Breast epithelium (tissue), 3 donors: ENCODE measurements around the gene RSKR.

Source experiments
- POLR2AphosphoS5 ChIP-seq, 3 donors: sonication (generic); formaldehyde crosslinking; IDR thresholded peaks; one replicate each; pipeline ENCODE4 v1.6.1; 2017; ENCODE audit warnings: antibody characterized with exemption in 3 of 3
- TF ChIP-seq, protein P1 (sequence below), 3 donors: fragments of 450-650 bp; IDR thresholded peaks; one replicate each; pipeline ENCODE4 v1.5.1; 2016 to 2017; ENCODE audit warnings: antibody characterized with exemption in 3 of 3, mild to moderate bottlenecking in 3 of 3, moderate library complexity in 3 of 3

- TF ChIP-seq POLR2AphosphoS5 (IDR thresholded peaks at IDR 0.05): no peak
- TF ChIP-seq, protein P1, sequence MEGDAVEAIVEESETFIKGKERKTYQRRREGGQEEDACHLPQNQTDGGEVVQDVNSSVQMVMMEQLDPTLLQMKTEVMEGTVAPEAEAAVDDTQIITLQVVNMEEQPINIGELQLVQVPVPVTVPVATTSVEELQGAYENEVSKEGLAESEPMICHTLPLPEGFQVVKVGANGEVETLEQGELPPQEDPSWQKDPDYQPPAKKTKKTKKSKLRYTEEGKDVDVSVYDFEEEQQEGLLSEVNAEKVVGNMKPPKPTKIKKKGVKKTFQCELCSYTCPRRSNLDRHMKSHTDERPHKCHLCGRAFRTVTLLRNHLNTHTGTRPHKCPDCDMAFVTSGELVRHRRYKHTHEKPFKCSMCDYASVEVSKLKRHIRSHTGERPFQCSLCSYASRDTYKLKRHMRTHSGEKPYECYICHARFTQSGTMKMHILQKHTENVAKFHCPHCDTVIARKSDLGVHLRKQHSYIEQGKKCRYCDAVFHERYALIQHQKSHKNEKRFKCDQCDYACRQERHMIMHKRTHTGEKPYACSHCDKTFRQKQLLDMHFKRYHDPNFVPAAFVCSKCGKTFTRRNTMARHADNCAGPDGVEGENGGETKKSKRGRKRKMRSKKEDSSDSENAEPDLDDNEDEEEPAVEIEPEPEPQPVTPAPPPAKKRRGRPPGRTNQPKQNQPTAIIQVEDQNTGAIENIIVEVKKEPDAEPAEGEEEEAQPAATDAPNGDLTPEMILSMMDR (IDR thresholded peaks at IDR 0.05): no peak
These were observed 15.6 kb downstream of the RSKR start for GRCh38 chr17:28598389-28598788.
